IPS-20b (cell line): ENCODE data around the gene TMEM131.
"Not testable (repeated sequence)": the region's sequence is repeated elsewhere in the genome, so short reads cannot be mapped to it uniquely, and the experiment has no call there.

Source experiments
- H3K27ac ChIP-seq: one replicate; pipeline ENCODE4 v1.5.1; 2013; ENCODE audit warnings: low read length
- H3K27me3 ChIP-seq: 2 replicates; pipeline ENCODE4 v1.6.1; 2013; ENCODE audit warnings: mild to moderate bottlenecking, low read length, inconsistent platforms; ENCODE audit not compliant: insufficient read depth
- H3K36me3 ChIP-seq: 2 replicates; pipeline ENCODE4 v1.6.1; 2013; ENCODE audit warnings: low read depth, mild to moderate bottlenecking, inconsistent platforms, low read length, moderate library complexity; ENCODE audit not compliant: insufficient read depth
- H3K4me1 ChIP-seq: 2 replicates; pipeline ENCODE4 v1.6.1; 2013; ENCODE audit warnings: mild to moderate bottlenecking, control low read depth, inconsistent platforms, low read length, moderate library complexity; ENCODE audit not compliant: insufficient read depth
- H3K4me3 ChIP-seq: 2 replicates; pipeline ENCODE4 v1.5.1; 2013; ENCODE audit warnings: mild to moderate bottlenecking, low read length, inconsistent platforms
- H3K9ac ChIP-seq: 2 replicates; pipeline ENCODE4 v1.6.1; 2013; ENCODE audit warnings: low read depth, mild to moderate bottlenecking, inconsistent platforms, low read length, moderate library complexity
- H3K9me3 ChIP-seq: 2 replicates; pipeline ENCODE4 v1.6.1; 2013; ENCODE audit warnings: mild to moderate bottlenecking, low read depth, low read length, inconsistent platforms; ENCODE audit not compliant: insufficient read depth

Gene TMEM131

GRCh38 chr2:97868986-97869721, 126.6 kb downstream of the TMEM131 start:
- Histone ChIP-seq H3K36me3 (no peaks in the 10 kb centered on the region; the same call in 1 of the 2 replicates), H3K4me1 (peaks cover 10% of the 10 kb centered on the region; the same call in 1 of the 2 replicates), H3K9me3 (peaks cover 23% of the 10 kb centered on the region), H3K27me3 (no peaks in the 10 kb centered on the region), H3K4me3 (no peak overlapping the region), H3K9ac (no peak overlapping the region), H3K27ac (no peak overlapping the region)

GRCh38 chr2:97863829-97864228, 131.9 kb downstream of the TMEM131 start:
- no peaks in the 10 kb centered on the region for H3K36me3 ChIP-seq
- H3K4me1 ChIP-seq: peaks cover 2% of the 10 kb centered on the region
- no peaks in the 10 kb centered on the region for H3K9me3 ChIP-seq

GRCh38 chr2:97861177-97861576, 134.6 kb downstream of the TMEM131 start:
- H3K4me3 ChIP-seq: no peak overlapping the region
- H3K9me3 ChIP-seq: no peaks in the 10 kb centered on the region
- H3K4me1 ChIP-seq: no peaks in the 10 kb centered on the region; the same call in 1 of the 2 replicates
- no peak overlapping the region for H3K9ac ChIP-seq
- H3K27me3 ChIP-seq: no peaks in the 10 kb centered on the region
- no peaks in the 10 kb centered on the region for H3K36me3 ChIP-seq
- H3K27ac ChIP-seq: no peak overlapping the region

More at GRCh38 chr2:97863829-97864228, 131.9 kb downstream of the TMEM131 start:
- Histone ChIP-seq H3K4me3 (no peak overlapping the region), H3K27ac (no peak overlapping the region), H3K9ac (no peak overlapping the region), H3K27me3 (no peaks in the 10 kb centered on the region)

GRCh38 chr2:97858442-97858841, 137.3 kb downstream of the TMEM131 start:
- Histone ChIP-seq H3K9ac (no peak overlapping the region), H3K27me3 (no peaks in the 10 kb centered on the region), H3K27ac (no peak overlapping the region), H3K36me3 (no peaks in the 10 kb centered on the region), H3K4me3 (no peak overlapping the region), H3K4me1 (no peaks in the 10 kb centered on the region; the same call in 1 of the 2 replicates), H3K9me3 (no peaks in the 10 kb centered on the region)

DNA sequence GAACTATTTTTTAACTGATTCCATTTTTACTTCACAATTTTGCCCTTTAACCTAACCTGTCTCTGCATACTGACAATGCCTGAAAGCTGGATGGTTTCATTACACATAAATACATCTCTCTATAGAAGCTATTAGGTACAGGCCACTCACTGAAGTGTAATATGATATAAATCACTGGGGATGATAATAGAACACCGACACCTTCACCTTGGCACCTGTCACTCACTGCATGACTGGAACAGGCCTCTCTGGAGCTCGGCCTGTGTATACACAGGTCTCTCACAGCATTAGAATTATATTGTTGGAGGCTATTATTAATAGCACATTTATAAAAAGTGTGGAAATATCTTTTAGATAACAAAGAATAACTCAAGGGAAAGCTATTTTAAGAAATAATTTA, 138.2 kb downstream of the TMEM131 start:
- no peaks in the 10 kb centered on the region for H3K36me3 ChIP-seq
- H3K9me3 ChIP-seq: no peaks in the 10 kb centered on the region
- H3K9ac ChIP-seq: no peak overlapping the region

DNA sequence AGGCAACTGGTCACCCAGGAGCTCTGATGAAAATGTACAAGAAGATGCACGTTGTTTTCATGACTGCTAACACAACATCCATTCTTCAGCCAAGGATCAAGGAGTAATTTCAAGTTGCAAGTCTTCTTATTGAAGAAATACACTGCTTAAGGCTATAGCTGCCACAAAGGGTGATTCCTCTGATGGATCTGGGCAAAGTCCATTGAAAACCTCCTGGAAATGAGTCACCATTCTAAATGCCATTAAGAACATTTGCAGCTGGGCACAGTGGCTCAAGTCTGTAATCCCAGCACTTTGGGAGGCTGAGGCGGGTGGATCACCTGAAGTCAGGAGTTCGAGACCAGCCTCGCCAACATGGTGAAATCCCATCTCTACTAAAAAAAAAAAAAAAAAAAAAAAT, 142.7 kb downstream of the TMEM131 start:
- H3K9ac ChIP-seq, H3K36me3 ChIP-seq, H3K27me3 ChIP-seq, H3K4me3 ChIP-seq, H3K4me1 ChIP-seq, H3K27ac ChIP-seq, H3K9me3 ChIP-seq: not testable (repeated sequence)

More for the DNA sequence above, 138.2 kb downstream of the TMEM131 start:
- Histone ChIP-seq H3K4me3 (no peak overlapping the region), H3K27me3 (no peaks in the 10 kb centered on the region), H3K27ac (no peak overlapping the region), H3K4me1 (no peaks in the 10 kb centered on the region; the same call in 1 of the 2 replicates)

GRCh38 chr2:97851172-97851571, 144.6 kb downstream of the TMEM131 start:
- no peaks in the 10 kb centered on the region for H3K36me3 ChIP-seq
- no peak overlapping the region for H3K27ac ChIP-seq
- no peaks in the 10 kb centered on the region for H3K4me1 ChIP-seq
- no peaks in the 10 kb centered on the region for H3K9me3 ChIP-seq
- no peak overlapping the region for H3K4me3 ChIP-seq
- no peaks in the 10 kb centered on the region for H3K27me3 ChIP-seq
- H3K9ac ChIP-seq: no peak overlapping the region

DNA sequence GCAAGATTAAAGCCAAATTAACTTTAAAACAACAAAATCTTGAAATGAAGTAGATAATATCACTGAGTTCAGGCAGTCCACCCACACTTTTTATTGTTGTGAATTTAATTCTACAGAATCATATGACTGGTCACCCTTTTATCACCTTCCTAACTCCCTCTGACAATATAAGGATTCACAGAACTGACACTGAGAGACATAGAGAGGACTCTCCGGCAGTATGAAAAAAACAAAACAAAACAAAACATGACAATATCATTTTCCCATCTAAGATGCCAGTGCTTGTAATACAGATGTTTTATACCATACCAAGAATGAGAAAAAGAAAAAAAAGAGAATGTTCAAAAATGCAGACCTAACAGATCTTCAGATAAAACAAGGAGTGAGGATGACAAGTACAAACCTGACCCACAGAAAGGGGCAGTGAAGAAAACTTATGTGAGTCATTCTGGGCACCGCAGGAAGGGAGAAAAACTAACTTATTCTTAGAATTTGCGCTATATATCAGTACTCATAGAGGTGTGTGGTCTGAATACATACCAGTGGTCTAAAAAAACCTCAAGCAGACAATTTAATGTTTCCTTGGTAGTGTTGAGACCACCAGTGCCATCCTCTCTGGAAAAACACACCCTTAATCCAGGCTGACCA, 145.7 kb downstream of the TMEM131 start:
- Histone ChIP-seq H3K36me3 (no peaks in the 10 kb centered on the region), H3K9me3 (no peaks in the 10 kb centered on the region), H3K9ac (no peak overlapping the region), H3K4me3 (no peak overlapping the region), H3K27me3 (no peaks in the 10 kb centered on the region), H3K27ac (no peak overlapping the region), H3K4me1 (peaks cover 4% of the 10 kb centered on the region)

DNA sequence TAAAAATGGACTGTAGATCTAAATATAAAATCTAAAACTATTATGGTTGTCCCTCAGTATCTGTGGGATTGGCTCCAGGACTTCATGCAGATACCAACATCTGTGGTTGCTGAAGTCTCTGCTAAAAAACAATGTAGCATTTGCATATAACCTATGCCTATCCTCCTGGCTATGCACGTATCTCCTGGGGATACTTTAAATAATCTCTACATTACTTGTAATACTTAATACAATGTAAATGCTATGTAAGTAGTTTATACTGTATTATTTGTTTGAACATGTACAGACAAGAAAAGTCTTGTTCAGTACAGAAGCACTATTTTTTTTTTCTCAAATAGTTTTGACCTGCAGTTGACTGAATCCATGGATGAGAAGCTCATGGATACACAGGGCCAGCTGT, 147.4 kb downstream of the TMEM131 start:
- H3K4me1 ChIP-seq: peaks cover 10% of the 10 kb centered on the region
- no peaks in the 10 kb centered on the region for H3K9me3 ChIP-seq
- H3K27ac ChIP-seq: no peak overlapping the region
- H3K27me3 ChIP-seq: no peaks in the 10 kb centered on the region
- H3K4me3 ChIP-seq: no peak overlapping the region
- H3K9ac ChIP-seq: no peak overlapping the region
- no peaks in the 10 kb centered on the region for H3K36me3 ChIP-seq

GRCh38 chr2:97846716-97847115, 149.0 kb downstream of the TMEM131 start:
- H3K36me3 ChIP-seq, H3K4me3 ChIP-seq, H3K27me3 ChIP-seq, H3K9ac ChIP-seq, H3K27ac ChIP-seq, H3K9me3 ChIP-seq: not testable (repeated sequence)
- peaks cover 10% of the 10 kb centered on the region for H3K4me1 ChIP-seq

DNA sequence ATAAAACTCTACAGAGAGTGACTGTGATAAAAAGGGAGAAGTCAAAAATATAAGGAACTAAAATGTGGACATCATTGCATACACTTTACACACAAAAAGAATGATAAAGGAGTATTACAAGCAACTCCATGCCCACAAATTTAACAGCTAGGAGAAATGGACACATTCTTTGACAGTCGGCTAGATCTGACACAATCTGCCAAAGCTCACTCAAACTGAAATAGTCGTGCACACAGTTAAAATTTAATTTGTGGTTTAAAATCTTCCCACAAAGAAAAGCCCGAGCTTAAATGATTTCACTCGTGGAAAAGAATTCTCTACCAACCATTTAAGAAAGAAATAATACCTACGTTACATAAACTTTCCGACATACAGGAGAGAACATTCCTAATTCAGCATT, 149.9 kb downstream of the TMEM131 start:
- Histone ChIP-seq H3K36me3 (peaks cover 3% of the 10 kb centered on the region; the same call in 1 of the 2 replicates), H3K4me3 (no peak overlapping the region), H3K4me1 (peaks cover 10% of the 10 kb centered on the region), H3K9ac (no peak overlapping the region), H3K27ac (no peak overlapping the region), H3K27me3 (no peaks in the 10 kb centered on the region), H3K9me3 (no peaks in the 10 kb centered on the region)

DNA sequence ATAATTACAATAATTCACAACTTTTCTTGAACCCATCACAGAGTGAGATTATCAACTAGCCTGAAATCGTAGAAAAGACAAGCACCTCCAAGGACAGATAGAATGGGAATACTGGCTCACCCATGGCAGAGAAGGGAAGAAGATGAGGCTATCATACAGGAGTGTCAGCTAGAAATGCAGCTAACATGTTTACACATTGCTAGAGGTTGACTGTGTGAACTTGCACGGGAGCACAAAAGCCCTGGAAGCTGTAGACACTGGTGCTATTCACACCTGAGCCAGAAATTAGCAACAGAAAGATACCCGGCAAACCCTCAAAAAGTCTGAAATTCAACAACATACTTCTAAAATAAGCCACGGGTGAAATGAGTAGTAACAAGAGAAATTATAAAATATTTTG, 150.6 kb downstream of the TMEM131 start:
- Histone ChIP-seq H3K4me3 (no peak overlapping the region), H3K9ac (no peak overlapping the region)

More for the DNA sequence above, 150.6 kb downstream of the TMEM131 start:
- H3K9me3 ChIP-seq: no peaks in the 10 kb centered on the region
- no peaks in the 10 kb centered on the region for H3K27me3 ChIP-seq
- no peak overlapping the region for H3K27ac ChIP-seq
- H3K4me1 ChIP-seq: peaks cover 10% of the 10 kb centered on the region
- H3K36me3 ChIP-seq: peaks cover 10% of the 10 kb centered on the region
